Measurements from ENCODE around the gene ZNF547.

Gene ZNF547

GRCh38 chr19:57389730-57390598, 26.6 kb downstream of the ZNF547 start, which contains the start of gene ZNF548:
Gene ZNF548 (plus strand): TSS chr19:57389854. CDS start chr19:57390100, 246 bp downstream.
- no peak for TF ChIP-seq ZNF274 (IDR thresholded peaks at IDR 0.05; ENCODE audit: low read depth, low read length)
- peak within 1 kb of the TSS; percentile 88 for H3K4me3 ChIP-seq (ENCODE audit: low read length)

- TF ChIP-seq ZNF274 (IDR thresholded peaks at IDR 0.05; ENCODE audit: low read depth, low read length): no peak
- no peak overlapping the region for H3K4me3 ChIP-seq (ENCODE audit: low read length)
These were observed 32.4 kb downstream of the ZNF547 start for GRCh38 chr19:57395710-57396109.

- no peak overlapping the region for H3K4me3 ChIP-seq (ENCODE audit: low read length)
These were observed 35.5 kb downstream of the ZNF547 start for GRCh38 chr19:57398868-57399267.

GRCh38 chr19:57403737-57404563, 40.6 kb downstream of the ZNF547 start:
- no peak for TF ChIP-seq ZNF274 (IDR thresholded peaks at IDR 0.05; ENCODE audit: low read depth, low read length)

More at GRCh38 chr19:57398868-57399267, 35.5 kb downstream of the ZNF547 start:
- no peak for TF ChIP-seq ZNF274 (IDR thresholded peaks at IDR 0.05; ENCODE audit: low read depth, low read length)

GRCh38 chr19:57406516-57407123, 43.3 kb downstream of the ZNF547 start:
- TF ChIP-seq ZNF274 (IDR thresholded peaks at IDR 0.05; ENCODE audit: low read depth, low read length): no peak
- H3K4me3 ChIP-seq (ENCODE audit: low read length): no peak overlapping the region

More at GRCh38 chr19:57403737-57404563, 40.6 kb downstream of the ZNF547 start:
- H3K4me3 ChIP-seq (ENCODE audit: low read length): no peak overlapping the region

- TF ChIP-seq ZNF274 (IDR thresholded peaks at IDR 0.05; ENCODE audit: low read depth, low read length): no peak
- peak within 1 kb of the TSS; percentile 83 for H3K4me3 ChIP-seq (ENCODE audit: low read length)
These were observed 47.7 kb downstream of the ZNF547 start, which contains the start of gene ZNF17 for GRCh38 chr19:57410877-57411671. Gene ZNF17 (plus strand): TSS chr19:57411161. CDS start chr19:57413616, 2,455 bp downstream.

GRCh38 chr19:57419439-57419838, 56.1 kb downstream of the ZNF547 start:
- no peak overlapping the region for H3K4me3 ChIP-seq (ENCODE audit: low read length)
- TF ChIP-seq ZNF274 (IDR thresholded peaks at IDR 0.05; ENCODE audit: low read depth, low read length): no peak

GRCh38 chr19:57421037-57421436, 57.7 kb downstream of the ZNF547 start:
- H3K4me3 ChIP-seq (ENCODE audit: low read length): no peak overlapping the region
- no peak for TF ChIP-seq ZNF274 (IDR thresholded peaks at IDR 0.05; ENCODE audit: low read depth, low read length)

All from GM08714 (cell line).